Measurements from ENCODE around the gene FGF18. TPM values are rescaled to one million over a fixed set of nuclear protein-coding genes. Genes with fewer than 3 reads are reported as not detected.

The FGF18 gene
- total and polyA plus RNA-seq, 2 of the 4 experiments (the other 2 are of a cell fraction): 0.15 TPM; not detected in 1

GRCh38 chr5:171395042-171395441, 24.4 kb upstream of the FGF18 start:
- no peaks in the 10 kb centered on the region; the same call in 1 of the 2 replicates for H3K4me1 ChIP-seq (ENCODE audit: control insufficient read depth, insufficient read depth, low read length)
- H3K27me3 ChIP-seq (ENCODE audit: control insufficient read depth, insufficient read depth, low read length): no peaks in the 10 kb centered on the region
- no peak overlapping the region for H4K91ac ChIP-seq (ENCODE audit: insufficient read depth, low read depth, low read length)
- H3K27ac ChIP-seq (ENCODE audit: insufficient read depth, low read length): no peak overlapping the region
- H2BK20ac ChIP-seq (ENCODE audit: low read depth, low read length): no peak overlapping the region
- H3K4me2 ChIP-seq (ENCODE audit: low read depth, low read length): no peak overlapping the region
- H3K56ac ChIP-seq (ENCODE audit: extremely low read depth, insufficient read depth, low read length): no peak overlapping the region
- in situ Hi-C loops (cut with MboI; ENCODE audit: low sequenced_read_pairs) (no loop called here), intact Hi-C loops (cut with micrococcal nuclease) (no loop called here), dilution Hi-C loops (cut with HindIII; ENCODE audit: low sequenced_read_pairs, unreplicated experiment) (no loop called here)
- no peak for TF ChIP-seq BHLHE40 (IDR thresholded peaks at IDR 0.05; ENCODE audit: low read depth, low read length)
- no peak for TF ChIP-seq RFX5 (IDR thresholded peaks at IDR 0.05; ENCODE audit: low read depth, low read length)
- TF ChIP-seq RCOR1 (IDR thresholded peaks at IDR 0.05; ENCODE audit: insufficient replicate concordance, low read length): no peak
- TF ChIP-seq POLR2A (IDR thresholded peaks at IDR 0.05; ENCODE audit: low read depth, low read length): no peak
- no peak for TF ChIP-seq MAZ (IDR thresholded peaks at IDR 0.05; ENCODE audit: borderline replicate concordance, low read depth, low read length)
- no peak for TF ChIP-seq RAD21 (IDR thresholded peaks at IDR 0.05; ENCODE audit: low read length)
- no peak for TF ChIP-seq MXI1 (IDR thresholded peaks at IDR 0.05; ENCODE audit: borderline replicate concordance, low read depth, low read length)
- TF ChIP-seq MAFK (IDR thresholded peaks at IDR 0.05; ENCODE audit: low read depth, low read length): no peak
- no peak for TF ChIP-seq CHD1 (IDR thresholded peaks at IDR 0.05; ENCODE audit: low read depth, low read length)
- no peak for TF ChIP-seq CTCF (conservative IDR thresholded peaks at IDR 0.05; ENCODE audit: low read depth, low read length)
- no peak for TF ChIP-seq ELK1 (IDR thresholded peaks at IDR 0.05; ENCODE audit: borderline replicate concordance, low read depth, low read length)
- TF ChIP-seq NFE2L2 (IDR thresholded peaks at IDR 0.05; ENCODE audit: low read depth, low read length): no peak
- no peak overlapping the region for H4K8ac ChIP-seq (ENCODE audit: low read depth in 2 of 2, low read length in 2 of 2)
- POLR2A ChIA-PET (ENCODE audit: unreplicated experiment): no interaction called here
- no peak for DNase-seq
- H3K79me1 ChIP-seq (ENCODE audit: low read depth in 1 of 2, low read length in 2 of 2): peaks cover 0 to 36% of the 10 kb centered on the region in 2 experiments; a peak in 2 of 4 replicates
- no peak overlapping the region for H3K4me3 ChIP-seq (ENCODE audit: insufficient read depth, low read depth, low read length)
- H3K14ac ChIP-seq (replicated peaks; ENCODE audit: low read depth, low read length): no peak overlapping the region
- peaks cover 99% of the 10 kb centered on the region for H4K20me1 ChIP-seq (ENCODE audit: insufficient read depth, low read length)
- 93% methylated on average over 3 of the region's 7 CpGs; no CpG with 5 or more reads in 1 of the 2 experiments for whole genome bisulfite sequencing, 2 experiments (ENCODE audit: extremely low coverage in 2 of 2, insufficient read length in 1 of 2)
- no peak overlapping the region for H2AFZ ChIP-seq (replicated peaks; ENCODE audit: low read length, poor library complexity)
- no peak overlapping the region for H2BK120ac ChIP-seq (ENCODE audit: low read depth, low read length)
- ATAC-seq (ENCODE audit: low read depth): no peak
- no peak overlapping the region for H3K18ac ChIP-seq (ENCODE audit: low read depth, low read length)
- no peak overlapping the region for H2AK9ac ChIP-seq (replicated peaks; ENCODE audit: low read depth, low read length, poor library complexity)
- no peak overlapping the region for H3K23ac ChIP-seq (ENCODE audit: low read depth, low read length)
- H2BK5ac ChIP-seq (ENCODE audit: low read depth, low read length, poor library complexity, severe bottlenecking): no peak overlapping the region
- H3K9ac ChIP-seq (ENCODE audit: low read depth, low read length): no peak overlapping the region
- no peak overlapping the region for H3K4ac ChIP-seq (ENCODE audit: low read depth, low read length)
- H3K9me1 ChIP-seq (ENCODE audit: insufficient read depth, low read length): 0 out of 2 replicates have a peak, but pooled peaks cover 2% of the 10 kb centered on the region
- H3K36me3 ChIP-seq (ENCODE audit: control insufficient read depth, insufficient read depth, low read length): peaks cover 53% of the 10 kb centered on the region
- CTCF ChIA-PET: no interaction called here
- no peak overlapping the region for H2BK15ac ChIP-seq (ENCODE audit: low read depth, low read length)
- no peak overlapping the region for H4K5ac ChIP-seq (ENCODE audit: low read depth, low read length)
- H2AK5ac ChIP-seq (ENCODE audit: low read depth, low read length): no peak overlapping the region
- H3K9me3 ChIP-seq (ENCODE audit: control insufficient read depth, insufficient read depth, low read length): no peaks in the 10 kb centered on the region
- no TSS peak for BruUV-seq (replicated peaks)
